ENCODE measurements around the gene DUSP23. TPM values are rescaled to one million over a fixed set of nuclear protein-coding genes. Genes with fewer than 3 reads are reported as not detected.

DUSP23 gene
- polyA plus RNA-seq, 1 experiment = 22.8 TPM

GRCh38 chr1:159829273-159829634 lies 48.5 kb downstream of the DUSP23 start:
- DNase-seq (ENCODE audit: low read depth) = no peak
- TF ChIP-seq CTCF (IDR thresholded peaks at IDR 0.05; ENCODE audit: insufficient read depth, low read depth, low read length) = peak; percentile 33
- Histone ChIP-seq H3K36me3 (ENCODE audit: control insufficient read depth, insufficient read depth, low read length) (no peaks in the 10 kb centered on the region), H3K27me3 (ENCODE audit: control insufficient read depth, insufficient read depth, low read length) (no peaks in the 10 kb centered on the region), H3K4me3 (ENCODE audit: low read depth, low read length) (no peak overlapping the region)
- ChIA-PET POLR2A (no interaction called here), CTCF (interaction anchor here (0.9 to 2.0 kb wide), 5 partner anchors 9 to 65 kb away, joined by 3 to 8 read pairs (median 5); no protein-coding TSS in a partner anchor)

GRCh38 chr1:159829822-159830465 lies 49.2 kb downstream of the DUSP23 start:
- CTCF ChIA-PET = interaction anchor here (0.9 to 2.0 kb wide), 6 partner anchors 10 to 64 kb away, joined by 3 to 8 read pairs (median 5); no protein-coding TSS in a partner anchor
- no peak for DNase-seq (ENCODE audit: low read depth)
- no peak overlapping the region for H3K4me3 ChIP-seq (ENCODE audit: low read depth, low read length)
- TF ChIP-seq CTCF (IDR thresholded peaks at IDR 0.05; ENCODE audit: insufficient read depth, low read depth, low read length) = no peak
- POLR2A ChIA-PET = interaction anchor here (0.9 kb wide), 1 partner anchor 23 kb away, joined by 4 read pairs; no protein-coding TSS in a partner anchor
- no peaks in the 10 kb centered on the region for H3K36me3 ChIP-seq (ENCODE audit: control insufficient read depth, insufficient read depth, low read length)
- no peaks in the 10 kb centered on the region for H3K27me3 ChIP-seq (ENCODE audit: control insufficient read depth, insufficient read depth, low read length)

GRCh38 chr1:159830722-159831121 lies 50.0 kb downstream of the DUSP23 start:
- POLR2A ChIA-PET = interaction anchor here (0.9 kb wide), 1 partner anchor 23 kb away, joined by 4 read pairs; no protein-coding TSS in a partner anchor
- CTCF ChIA-PET = interaction anchor here (1.4 to 1.8 kb wide), 4 partner anchors 20 to 63 kb away, joined by 5 to 8 read pairs (median 6); no protein-coding TSS in a partner anchor
- H3K4me3 ChIP-seq (ENCODE audit: low read depth, low read length) = no peak overlapping the region
- DNase-seq (ENCODE audit: low read depth) = no peak
- H3K36me3 ChIP-seq (ENCODE audit: control insufficient read depth, insufficient read depth, low read length) = no peaks in the 10 kb centered on the region
- no peaks in the 10 kb centered on the region for H3K27me3 ChIP-seq (ENCODE audit: control insufficient read depth, insufficient read depth, low read length)
- TF ChIP-seq CTCF (IDR thresholded peaks at IDR 0.05; ENCODE audit: insufficient read depth, low read depth, low read length) = no peak

GRCh38 chr1:159831412-159832141 lies 50.8 kb downstream of the DUSP23 start:
- no peak for TF ChIP-seq CTCF (IDR thresholded peaks at IDR 0.05; ENCODE audit: insufficient read depth, low read depth, low read length)
- Histone ChIP-seq H3K36me3 (ENCODE audit: control insufficient read depth, insufficient read depth, low read length) (no peaks in the 10 kb centered on the region), H3K27me3 (ENCODE audit: control insufficient read depth, insufficient read depth, low read length) (no peaks in the 10 kb centered on the region), H3K4me3 (ENCODE audit: low read depth, low read length) (no peak overlapping the region)
- POLR2A ChIA-PET = no interaction called here
- CTCF ChIA-PET = interaction anchor here (1.1 to 2.2 kb wide), 7 partner anchors 8 to 176 kb away, joined by 3 to 17 read pairs (median 4); no protein-coding TSS in a partner anchor
- no peak for DNase-seq (ENCODE audit: low read depth)

Other genes starting within 250 kb of the DUSP23 start
- gene OR10J5, start 245.0 kb upstream of the DUSP23 start, polyA plus RNA-seq (2011; rRNA removed) = not detected in 2 replicates
- gene APCS, start 193.1 kb upstream of the DUSP23 start, polyA plus RNA-seq (2011; rRNA removed) = not detected in 2 replicates
- gene CRP, start 66.4 kb upstream of the DUSP23 start, polyA plus RNA-seq (2011; rRNA removed) = not detected in 2 replicates
- gene FCRL6, start 21.4 kb downstream of the DUSP23 start, polyA plus RNA-seq (2011; rRNA removed) = not detected in 2 replicates
- gene SLAMF8, start 45.9 kb downstream of the DUSP23 start, polyA plus RNA-seq (2011; rRNA removed) = 0.05 and 0.06 TPM in 2 replicates
- not detected in 2 replicates for gene VSIG8, start 81.7 kb downstream of the DUSP23 start, polyA plus RNA-seq (2011; rRNA removed)
- 0.56 TPM in 2 replicates for gene CFAP45, start 119.2 kb downstream of the DUSP23 start, polyA plus RNA-seq (2011; rRNA removed)
- 628 and 745 TPM in 2 replicates for gene TAGLN2, start 144.5 kb downstream of the DUSP23 start, polyA plus RNA-seq (2011; rRNA removed)
- gene IGSF9, start 164.7 kb downstream of the DUSP23 start, polyA plus RNA-seq (2011; rRNA removed) = not detected in 2 replicates
- gene SLAMF9, start 173.3 kb downstream of the DUSP23 start, polyA plus RNA-seq (2011; rRNA removed) = not detected in 2 replicates